Cerebellar nuclear complex (tissue), 1 donor: ENCODE data around the gene LAMA1.

ENCODE experiments used
- DNase-seq, 2 experiments: peaks; one replicate each; lab custom pipeline; 2025; lab: John Stamatoyannopoulos, UW

LAMA1 gene

DNA sequence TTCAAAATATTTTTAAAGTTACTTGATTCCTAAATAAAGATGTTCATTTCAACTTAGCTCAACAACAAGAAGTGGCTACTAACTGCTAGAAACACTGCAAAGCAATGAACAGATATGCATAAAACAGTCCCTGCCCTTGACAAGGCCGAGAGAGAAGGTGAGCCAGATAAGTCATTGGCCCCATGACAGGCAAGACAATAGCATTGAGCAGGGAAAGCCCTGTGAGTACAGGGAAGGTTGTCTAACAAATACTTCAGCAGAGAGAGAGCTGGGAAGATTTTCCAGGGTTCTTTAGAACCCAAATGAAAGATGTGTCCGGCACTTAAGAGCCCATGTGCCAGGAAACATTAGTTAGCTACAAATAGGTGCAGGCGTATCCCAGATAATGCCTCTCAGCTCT, 4.7 kb downstream of the LAMA1 start:
- DNase-seq: no peak

DNA sequence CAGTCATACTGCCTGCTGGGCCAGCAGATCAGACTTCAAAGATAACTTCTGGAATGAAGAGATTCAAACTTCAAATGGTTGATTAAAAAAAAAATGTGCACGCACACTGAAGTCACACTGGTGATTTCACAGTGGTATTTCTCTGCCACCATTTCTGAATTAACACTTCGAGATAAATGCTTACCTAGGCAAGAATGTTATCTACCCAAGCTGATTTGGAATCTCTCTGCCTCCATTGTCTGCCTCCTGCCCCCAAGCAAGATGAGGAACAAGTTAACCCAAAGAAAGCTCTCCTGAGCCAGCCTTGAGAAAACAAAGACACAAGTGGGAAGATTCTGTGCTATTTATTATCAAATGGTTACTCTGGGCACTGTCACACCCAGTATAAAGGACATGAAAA, 6.5 kb downstream of the LAMA1 start:
- no peak for DNase-seq

DNA sequence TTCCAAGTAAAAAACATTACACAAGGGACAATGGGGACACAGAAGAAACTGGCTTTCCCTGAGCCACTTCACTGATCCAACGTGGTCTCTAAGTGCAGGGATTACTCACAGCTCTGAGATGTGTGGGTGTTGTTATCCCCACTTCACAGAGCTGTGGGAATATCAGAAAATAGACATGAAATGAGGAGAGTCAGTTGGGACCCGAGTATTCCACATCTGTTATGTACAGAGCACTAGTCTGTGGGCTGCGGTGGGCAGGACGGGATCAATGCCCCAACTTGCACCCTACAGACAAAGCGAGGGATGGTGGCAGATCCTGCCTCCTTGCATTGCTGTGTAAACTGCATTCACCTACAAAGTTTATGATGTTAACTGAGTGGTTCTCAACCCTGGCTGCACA, 11.7 kb downstream of the LAMA1 start:
- DNase-seq: no peak

DNA sequence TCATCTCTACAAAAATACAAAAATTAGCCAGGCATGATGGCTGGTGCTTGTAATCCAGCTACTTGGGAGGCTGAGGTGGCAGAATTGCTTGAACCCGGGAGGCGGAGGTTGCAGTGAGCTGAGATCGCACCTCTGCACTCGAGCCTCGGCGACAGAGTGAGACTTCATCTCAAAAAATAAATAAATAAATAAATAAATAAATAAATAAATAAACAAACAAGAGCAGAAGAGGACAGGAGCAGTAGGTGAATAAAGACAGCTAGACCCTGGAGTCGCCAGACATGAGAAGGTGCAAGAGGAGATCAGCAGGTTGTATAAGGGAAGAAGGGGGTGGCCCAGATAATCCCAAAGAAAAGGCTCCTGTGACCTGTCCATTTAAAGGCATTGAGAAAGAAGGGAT, 12.3 kb downstream of the LAMA1 start:
- DNase-seq: no peak

DNA sequence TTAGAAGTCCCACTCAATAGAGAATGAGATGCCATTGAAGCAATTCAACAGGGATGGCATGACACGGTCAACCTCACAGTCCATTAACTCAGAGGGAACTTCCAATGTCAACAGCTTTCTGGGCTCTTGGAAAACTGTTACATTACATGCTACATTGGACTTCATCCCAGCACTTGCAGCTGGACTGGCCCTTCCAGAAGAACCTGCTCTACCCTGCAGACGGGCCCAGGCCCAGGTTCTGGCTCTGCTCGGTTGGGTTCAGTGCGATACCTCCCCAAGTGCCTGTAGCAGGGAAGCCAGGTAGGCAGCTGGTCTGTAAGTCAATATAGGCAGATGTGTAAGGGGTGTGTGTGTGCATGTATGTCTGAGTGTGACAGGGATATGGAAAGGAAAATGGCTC, 12.9 kb downstream of the LAMA1 start:
- no peak for DNase-seq

DNA sequence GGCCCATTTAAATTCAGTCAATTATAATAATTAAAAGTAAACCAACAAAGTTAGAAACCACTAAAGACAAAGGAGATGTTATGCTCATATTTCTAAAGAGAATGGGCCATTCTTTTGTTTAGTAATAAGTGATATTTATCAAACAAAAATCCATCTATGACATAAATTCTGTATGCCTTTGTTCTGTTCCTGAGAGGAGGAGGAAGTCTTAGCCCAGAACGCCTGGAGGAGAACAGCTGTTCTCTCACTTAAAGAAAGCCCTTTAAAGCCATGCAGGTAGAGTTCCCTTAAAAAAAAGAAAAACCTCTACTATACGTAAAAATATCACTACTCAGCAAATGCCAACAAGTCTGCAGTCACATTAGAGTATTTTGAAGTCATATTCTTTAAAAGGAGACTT, 15.5 kb downstream of the LAMA1 start:
- no peak for DNase-seq

DNA sequence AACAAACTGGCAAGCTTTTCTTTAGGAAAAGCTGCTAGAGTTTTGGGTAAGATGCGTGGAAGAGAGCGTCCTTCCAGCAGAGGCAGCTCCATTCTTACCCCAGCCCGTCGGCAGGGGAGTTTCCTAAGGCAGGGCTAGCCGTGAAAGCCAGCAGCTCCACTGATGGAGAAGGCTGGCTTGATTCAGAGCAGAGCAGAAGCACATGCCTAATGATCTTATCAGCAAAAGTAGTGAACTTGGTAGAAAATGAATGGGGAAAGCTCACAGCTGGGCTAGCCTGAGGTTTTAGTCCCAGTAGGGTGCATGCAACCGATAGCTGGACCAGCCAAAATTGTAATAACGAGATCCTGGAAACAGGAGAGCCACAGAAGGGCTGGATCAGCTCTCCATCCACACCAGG, 20.8 kb downstream of the LAMA1 start:
- no peak for DNase-seq

DNA sequence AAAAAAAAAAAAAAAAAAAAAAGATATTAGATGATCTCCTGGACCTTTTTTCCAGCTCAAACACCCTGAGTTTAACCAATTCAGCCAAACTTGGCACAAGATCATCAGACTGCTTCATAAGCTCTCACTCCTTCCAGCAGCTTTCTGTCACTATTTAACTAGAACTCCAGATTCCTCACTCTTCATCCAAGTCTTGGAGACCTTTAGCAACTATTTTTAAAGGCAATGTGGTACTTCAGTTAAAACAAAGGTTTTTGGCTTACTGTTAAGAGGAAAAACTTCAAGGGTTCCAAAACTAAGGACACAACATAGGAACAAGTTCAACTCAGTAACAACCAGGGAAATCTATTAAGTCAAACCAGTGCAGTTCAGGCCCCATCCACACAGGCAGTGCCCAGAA, 23.2 kb downstream of the LAMA1 start:
- no peak for DNase-seq

DNA sequence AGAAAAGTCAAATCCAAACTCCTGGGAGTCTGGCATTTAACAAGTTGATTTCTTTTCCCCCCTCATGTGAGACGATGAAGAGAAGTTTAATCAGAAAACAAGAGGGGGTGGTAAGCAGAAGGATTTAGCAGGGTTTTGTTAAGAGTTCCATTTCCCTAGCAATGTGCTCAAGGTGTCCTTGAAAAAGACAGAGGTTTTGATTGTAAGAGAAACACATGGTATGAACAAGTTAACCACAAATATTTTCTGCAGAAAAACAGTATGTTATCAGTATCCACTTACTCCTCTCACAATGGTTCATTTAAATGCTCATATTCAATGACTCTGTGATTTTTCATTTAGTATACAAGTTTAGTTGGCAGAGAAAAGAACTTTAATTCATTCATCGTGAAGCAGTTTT, 26.8 kb downstream of the LAMA1 start:
- no peak for DNase-seq

DNA sequence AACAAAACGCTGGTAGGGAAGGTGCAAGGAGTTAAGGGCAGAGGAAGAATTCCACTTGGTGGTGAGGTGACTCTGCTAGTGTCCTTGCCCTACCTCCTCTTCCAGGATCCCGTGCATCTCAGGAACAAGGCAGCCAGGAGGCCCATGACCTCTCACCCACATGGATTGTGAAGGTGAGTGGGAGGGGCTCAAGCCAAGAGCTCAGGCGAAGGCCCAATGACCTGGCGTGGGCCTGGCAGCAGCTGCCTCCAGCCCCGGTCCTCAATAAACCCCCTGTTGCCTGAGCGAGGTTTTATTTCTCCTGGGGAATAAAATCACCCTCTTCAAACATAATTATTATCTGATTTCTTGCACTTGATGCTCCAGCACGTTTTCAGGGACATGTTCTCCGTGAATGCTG, 28.2 kb downstream of the LAMA1 start:
- DNase-seq: no peak

DNA sequence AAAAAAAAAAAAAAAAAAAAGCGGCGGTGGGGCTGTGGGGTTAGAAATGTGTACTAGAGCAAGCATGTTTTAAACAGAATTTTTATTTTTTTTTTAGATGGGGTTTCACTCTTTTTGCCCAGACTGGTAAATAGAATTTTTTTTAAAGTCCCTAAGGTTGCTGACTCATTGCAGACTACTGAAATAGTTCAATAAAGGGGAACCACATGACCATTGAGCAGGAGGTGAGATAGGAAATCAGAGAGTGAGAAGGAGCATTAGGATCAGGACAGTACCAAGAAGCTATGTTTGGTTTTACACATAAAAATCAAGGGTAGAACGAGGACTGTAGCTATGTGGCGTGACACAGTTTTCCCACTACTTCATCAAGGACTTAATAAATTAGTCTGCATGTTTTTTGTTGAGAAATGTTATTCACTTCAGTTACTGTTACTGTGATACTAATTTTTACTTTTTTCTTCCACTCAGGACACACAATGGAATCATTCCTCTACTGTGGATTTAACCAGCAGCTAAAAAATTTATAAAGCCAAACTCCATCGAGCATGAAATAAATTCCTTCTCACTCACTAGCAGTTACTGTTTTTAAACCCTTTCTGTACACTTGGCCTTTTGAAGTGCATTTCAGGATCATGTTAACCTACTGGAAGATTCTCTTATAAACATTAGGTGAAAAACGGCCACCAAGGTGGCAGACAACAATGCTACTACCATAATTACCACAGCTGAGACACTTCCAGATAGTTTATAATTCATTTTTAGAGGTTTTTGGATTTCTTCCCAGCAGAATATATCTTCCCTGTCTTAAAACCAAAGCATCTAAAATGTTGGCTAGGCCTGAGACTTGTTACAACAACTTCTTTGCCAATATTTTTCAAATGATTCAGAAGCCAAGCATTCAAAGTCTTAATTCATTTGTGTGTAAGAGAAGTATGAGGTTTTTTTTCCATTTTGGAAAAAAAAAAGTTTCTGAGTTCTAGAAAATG, 33.2 kb downstream of the LAMA1 start:
- no peak for DNase-seq

DNA sequence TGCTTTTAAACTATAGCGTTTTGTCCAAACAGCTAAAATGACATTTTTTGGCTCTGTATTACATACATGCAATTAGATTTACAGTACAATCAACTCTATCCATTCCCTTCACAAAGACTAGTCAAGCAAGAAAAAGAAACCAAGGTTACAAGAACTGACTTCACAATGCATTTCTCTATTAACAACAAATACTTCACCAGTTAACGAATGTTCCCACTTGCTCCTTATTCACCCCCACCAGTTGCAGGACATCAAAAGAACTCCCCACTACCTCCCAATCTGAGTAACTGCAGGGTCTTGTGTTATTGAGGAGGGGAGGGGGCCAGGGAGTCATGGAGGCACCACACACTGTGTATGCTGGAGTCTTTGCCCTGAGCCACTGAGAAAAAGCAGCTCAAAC, 34.9 kb downstream of the LAMA1 start:
- no peak for DNase-seq

DNA sequence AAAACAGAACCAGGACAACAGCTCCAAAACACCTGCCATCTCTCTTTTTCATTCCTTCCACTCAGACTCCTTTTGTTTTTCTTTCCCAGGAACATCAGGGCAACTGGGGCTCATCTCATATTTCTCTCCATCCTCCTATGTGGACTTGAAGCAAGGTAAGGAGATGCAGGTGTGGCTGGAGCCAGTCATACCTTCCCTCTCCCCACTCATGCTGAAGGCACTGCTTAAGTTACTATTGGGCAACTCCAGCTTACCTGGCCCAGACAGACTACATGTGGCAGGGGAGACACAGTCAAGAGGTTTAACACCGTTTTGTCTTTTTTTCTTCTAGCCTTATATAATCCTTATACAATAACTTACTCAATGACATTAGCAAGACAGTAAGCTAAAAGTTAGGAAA, 38.4 kb downstream of the LAMA1 start:
- DNase-seq: no peak

DNA sequence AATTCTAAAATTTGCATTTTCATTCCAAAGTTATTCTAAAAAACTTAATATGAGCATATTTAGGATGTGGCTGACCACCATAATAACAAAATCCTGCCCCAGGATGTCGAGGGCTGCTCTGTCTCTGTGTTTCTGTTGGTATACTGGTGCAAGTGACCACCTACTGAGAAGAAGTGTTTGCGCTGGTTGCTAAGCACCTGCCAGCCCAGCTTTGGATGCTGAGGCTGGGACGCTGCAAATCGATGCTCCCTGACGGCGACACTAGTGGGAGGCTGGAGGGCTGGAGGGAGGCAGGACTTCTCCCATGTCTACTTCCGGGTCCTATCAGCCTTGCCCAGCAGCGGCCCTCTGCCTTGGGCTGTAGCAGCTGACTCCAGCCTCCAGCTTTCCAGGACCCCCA, 45.0 kb downstream of the LAMA1 start:
- DNase-seq: no peak

DNA sequence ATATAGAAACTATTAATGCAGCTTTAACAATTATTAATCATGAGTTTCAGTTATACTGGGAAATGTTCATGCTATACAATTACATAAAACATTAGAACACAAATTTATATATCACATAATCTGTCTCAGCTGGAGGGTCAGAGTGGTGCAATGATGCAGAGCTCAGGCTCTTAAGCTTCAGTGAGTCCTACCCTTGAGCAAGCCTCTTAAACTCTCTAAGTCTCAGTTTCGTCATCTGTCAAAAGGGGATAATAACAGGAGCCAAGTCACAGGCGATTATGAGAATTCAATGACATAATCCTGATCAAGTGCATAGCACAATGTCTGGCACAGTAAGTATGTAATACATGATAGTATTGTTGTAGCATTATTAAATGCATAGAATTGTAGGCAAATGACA, 46.0 kb downstream of the LAMA1 start:
- no peak for DNase-seq

DNA sequence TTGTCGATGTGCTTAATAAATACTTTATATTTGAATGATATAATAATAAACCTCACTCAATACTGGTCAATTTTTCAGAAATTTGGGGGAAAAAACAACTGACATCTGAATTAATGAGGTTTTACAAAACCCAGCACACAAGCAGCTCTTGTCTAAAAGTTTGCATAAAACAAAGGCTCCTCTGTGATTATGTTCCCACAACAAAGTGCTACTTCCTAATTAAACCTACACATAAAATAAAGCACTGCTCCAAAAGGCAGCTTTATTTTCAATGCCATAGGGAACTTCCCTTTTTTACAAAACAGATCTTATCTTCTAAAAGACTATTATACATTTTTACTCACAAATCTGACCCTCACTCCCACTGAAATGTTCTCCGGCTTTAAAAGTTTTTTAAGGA, 47.1 kb downstream of the LAMA1 start:
- DNase-seq: no peak

DNA sequence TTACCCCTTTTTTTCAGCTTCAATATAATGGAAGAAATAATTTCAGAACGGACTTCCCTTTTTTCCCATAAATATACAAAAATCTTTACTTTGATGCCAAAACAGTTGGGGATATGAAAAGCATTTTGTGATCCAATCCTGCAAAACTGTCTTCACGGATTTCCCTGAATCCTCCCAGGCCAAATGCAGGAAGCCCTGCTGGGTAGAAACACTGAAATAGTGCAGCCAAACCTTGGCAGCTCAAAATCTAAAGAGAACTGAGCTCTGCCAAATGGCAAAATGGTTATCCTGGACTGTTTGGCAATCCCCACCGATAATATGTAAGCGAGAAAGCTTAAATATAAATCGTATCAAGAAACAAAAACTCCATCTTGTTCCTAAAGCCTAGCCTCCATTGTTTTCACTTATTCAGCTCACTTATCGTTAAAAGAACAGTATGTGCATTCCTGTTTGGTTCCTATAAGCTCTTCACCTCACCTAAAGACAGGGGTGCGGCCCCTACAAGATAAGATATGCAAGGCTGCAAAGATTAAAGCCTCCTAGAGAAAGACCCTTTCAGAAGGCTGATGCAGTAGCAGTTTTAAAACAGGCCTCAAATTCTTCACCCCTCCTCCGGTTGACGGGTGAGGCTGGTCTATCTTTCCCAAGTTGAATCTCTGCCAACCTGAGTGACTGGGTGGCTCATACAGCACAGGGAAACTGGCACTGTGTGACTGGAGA, 48.6 kb downstream of the LAMA1 start:
- DNase-seq: no peak

DNA sequence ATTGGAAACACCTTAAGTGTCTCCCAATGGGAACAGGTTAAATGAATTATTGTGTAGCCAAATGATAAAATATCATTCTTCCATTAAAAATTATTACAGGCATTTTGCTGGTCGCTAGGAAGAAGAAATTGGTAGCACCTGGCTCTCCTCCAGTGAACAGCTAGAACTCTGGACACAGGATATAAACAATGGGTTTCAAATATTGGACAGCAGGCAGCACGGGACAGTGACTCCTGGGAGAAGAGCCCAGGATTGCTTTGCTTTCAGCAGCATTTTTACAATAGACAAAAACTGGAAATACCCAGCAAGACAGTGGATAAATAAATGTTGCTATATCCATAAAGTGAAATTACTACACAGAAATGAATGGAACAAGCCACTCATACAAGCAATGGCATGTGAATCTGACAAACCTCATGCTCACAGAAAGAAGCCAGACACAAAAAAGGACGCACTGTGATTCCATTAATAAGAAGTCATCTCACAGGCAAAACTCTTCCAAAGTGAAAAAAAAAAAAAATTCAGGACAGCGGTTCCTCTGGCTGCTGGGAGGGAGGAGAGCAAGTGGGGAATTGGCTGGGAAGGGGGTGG, 50.5 kb downstream of the LAMA1 start:
- DNase-seq: no peak

DNA sequence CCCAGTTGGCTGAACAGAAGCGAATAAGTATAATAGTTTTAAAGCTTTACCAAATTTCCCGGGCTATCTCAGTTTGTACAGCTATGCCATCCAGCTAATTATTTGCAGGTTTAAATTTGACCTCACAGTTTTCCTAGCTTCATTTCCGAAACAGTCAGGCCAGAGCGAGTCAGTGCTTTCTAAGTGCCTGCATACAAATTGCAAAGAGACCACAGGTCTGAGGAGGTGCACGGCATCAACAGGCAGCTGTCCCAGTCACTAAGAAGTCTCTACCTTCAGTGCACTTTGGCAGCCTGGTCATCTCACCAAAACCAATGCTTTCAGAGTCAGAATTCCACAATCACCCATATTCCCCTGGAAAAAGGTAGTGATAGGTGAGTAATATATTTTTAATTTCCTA, 51.9 kb downstream of the LAMA1 start:
- DNase-seq: no peak

DNA sequence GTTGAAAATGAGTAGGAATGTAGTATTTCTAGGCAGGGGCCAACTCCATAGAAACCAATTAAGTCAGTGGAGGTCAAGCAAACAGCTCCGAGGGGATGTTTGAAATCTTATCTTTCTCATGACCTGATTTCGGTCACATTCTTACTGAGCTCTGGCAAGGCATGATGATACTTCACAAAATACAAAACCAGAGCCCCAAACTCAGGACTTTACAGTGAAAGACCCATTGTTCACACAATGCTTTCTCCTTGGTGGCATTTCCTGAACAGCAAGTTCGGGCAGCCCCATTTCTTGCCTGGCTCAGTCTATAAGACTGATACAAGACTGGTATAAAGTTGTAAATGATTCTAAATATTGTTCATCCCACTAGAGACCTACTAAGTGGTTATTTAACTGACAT, 53.3 kb downstream of the LAMA1 start:
- DNase-seq: no peak

DNA sequence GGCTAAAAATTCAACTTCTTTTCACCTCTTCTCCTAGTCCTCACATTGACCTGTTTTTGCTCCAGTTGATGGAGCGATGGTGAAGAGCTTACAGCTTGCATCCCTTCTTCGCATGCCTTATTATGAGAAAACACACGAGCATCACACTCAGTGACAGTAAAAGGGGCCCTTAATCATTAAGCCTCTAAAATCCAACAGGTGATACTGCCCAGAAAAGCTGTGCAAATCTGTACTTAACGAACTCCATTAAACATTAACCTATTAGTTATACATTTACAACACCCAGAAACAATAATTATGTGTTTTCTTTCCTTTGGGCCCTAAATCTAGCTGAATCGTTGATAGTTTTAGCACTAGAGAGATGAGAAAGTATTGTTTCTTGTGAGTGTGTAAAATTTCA, 54.8 kb downstream of the LAMA1 start:
- no peak for DNase-seq

DNA sequence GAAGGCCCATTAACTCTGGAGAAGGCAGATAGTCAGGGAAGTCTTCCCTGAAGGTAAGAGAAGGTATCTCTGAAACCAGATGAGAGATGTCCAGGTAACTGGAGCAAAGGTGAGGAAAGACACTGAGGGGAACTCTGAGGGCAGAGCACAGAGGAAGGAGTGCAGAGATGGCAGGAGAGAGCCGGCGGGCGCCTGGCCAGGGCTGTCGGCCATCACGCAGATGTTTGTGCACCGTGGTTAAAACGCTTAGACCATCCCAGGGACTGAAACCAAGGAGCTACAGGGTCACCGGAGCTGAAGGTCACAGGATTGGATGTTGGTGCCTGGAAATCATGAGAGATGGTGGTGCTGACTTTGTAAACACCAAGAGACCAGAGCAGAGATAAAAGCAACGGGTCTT, 55.4 kb downstream of the LAMA1 start:
- DNase-seq: no peak

DNA sequence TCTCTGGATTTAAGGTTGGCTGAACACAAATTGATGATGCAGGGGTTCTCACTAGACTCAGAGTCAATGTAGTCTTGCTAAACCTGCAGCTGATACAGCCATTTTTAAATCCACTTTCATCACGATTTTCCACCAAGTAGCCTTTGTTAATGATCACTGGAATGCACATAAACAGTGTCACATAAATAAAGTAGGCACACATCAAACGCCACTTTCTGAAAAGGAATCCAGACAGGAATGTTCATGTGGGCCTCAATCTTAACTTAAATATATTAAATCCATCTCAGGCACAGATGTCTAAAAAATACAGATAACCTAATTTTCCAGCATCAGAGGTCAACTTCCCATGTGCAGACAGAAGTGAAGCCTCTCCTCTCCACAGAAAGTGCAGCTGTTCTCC, 58.3 kb downstream of the LAMA1 start:
- no peak for DNase-seq
